HFF-Myc (cell line): ENCODE measurements around the gene PTPRK.

ENCODE experiments used
- DNase-seq: peaks from one replicate; pipeline ENCODE4 v3.0.0-alpha.2; 2011; ENCODE audit warnings: low read depth; ENCODE audit errors: extremely low read depth
- H3K4me3 ChIP-seq: replicated peaks from 2 replicates; pipeline ENCODE4 v1.5.1; 2011; ENCODE audit warnings: low read depth, mild to moderate bottlenecking, control low read depth, low read length
- CTCF ChIP-seq: IDR thresholded peaks from 2 replicates; pipeline ENCODE4 v1.5.1; 2012; ENCODE audit warnings: mild to moderate bottlenecking, low read depth, low read length, control low read depth; ENCODE audit errors: missing control alignments

Gene PTPRK

DNA sequence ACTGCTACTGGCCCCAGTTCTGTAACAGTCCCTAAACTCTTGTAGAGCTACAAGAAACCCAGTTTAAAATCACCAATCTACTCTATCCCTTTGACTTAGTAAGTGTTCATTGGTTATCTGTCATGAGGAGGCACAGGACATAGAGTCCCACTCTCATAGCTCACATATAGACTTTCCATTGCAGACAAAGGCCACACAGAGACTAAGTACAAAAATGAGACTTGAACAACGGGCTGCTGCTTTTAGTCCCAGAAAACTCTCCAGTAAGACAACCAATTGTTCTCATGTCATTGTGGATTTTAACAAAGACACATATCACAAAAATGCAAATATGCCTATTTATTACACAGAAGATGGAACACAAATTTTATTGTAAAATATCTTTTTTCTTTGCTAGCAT lies 197.4 kb downstream of the PTPRK start:
- no peak for TF ChIP-seq CTCF
- H3K4me3 ChIP-seq, result no peak overlapping the region
- DNase-seq, result no peak

GRCh38 chr6:128319946-128320345 lies 200.5 kb downstream of the PTPRK start:
- DNase-seq, result no peak
- no peak for TF ChIP-seq CTCF

DNA sequence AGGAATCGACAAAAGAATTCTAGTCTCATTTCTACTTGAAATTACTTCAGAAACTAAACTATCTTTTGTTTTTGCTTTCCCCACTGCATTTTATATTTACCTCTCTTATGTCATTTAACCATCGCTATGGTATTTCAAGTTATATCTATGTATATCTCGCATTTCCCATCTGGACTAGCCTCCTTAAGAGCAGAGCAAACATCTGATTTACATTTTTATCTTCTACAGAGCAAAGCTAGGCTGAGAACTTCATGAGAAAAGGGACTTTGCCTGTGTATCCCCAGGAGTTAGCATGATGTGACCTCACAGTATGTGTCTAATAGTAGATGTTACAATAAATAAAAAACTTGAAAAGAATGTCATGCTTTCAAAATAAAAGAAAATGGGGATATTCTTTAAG lies 201.2 kb downstream of the PTPRK start:
- TF ChIP-seq CTCF, result no peak

More at GRCh38 chr6:128319946-128320345, 200.5 kb downstream of the PTPRK start:
- no peak overlapping the region for H3K4me3 ChIP-seq

GRCh38 chr6:128316258-128316929 lies 204.0 kb downstream of the PTPRK start:
- no peak for DNase-seq
- no peak overlapping the region for H3K4me3 ChIP-seq
- TF ChIP-seq CTCF, result no peak

More for the DNA sequence above, 201.2 kb downstream of the PTPRK start:
- no peak overlapping the region for H3K4me3 ChIP-seq
- no peak for DNase-seq

- no peak overlapping the region for H3K4me3 ChIP-seq
- TF ChIP-seq CTCF, result no peak
- no peak for DNase-seq
Measured at GRCh38 chr6:128314190-128314589, 206.2 kb downstream of the PTPRK start.

- no peak for DNase-seq
- no peak overlapping the region for H3K4me3 ChIP-seq
- TF ChIP-seq CTCF, result no peak
Measured at GRCh38 chr6:128311944-128312570, 208.3 kb downstream of the PTPRK start.
